Measurements from ENCODE around the gene SIGLEC9.
"Not testable (repeated sequence)": the region's sequence is repeated elsewhere in the genome, so short reads cannot be mapped to it uniquely, and the experiment has no call there.

The SIGLEC9 gene

GRCh38 chr19:51125421-51126075 lies 842 bp downstream of the SIGLEC9 start:
- no peak for DNase-seq

GRCh38 chr19:51127032-51127431 lies 2.3 kb downstream of the SIGLEC9 start:
- DNase-seq = no peak

GRCh38 chr19:51127755-51128154 lies 3.0 kb downstream of the SIGLEC9 start:
- DNase-seq = peak; percentile 90

- DNase-seq = no peak
Observed at GRCh38 chr19:51128227-51128626, 3.5 kb downstream of the SIGLEC9 start.

- no peak for DNase-seq
Observed at GRCh38 chr19:51129716-51130115, 5.0 kb downstream of the SIGLEC9 start.

GRCh38 chr19:51131780-51132680 lies 7.3 kb downstream of the SIGLEC9 start:
- DNase-seq = peak; percentile 31

GRCh38 chr19:51135004-51135403 lies 10.3 kb downstream of the SIGLEC9 start:
- DNase-seq = no peak

GRCh38 chr19:51135986-51136762 lies 11.5 kb downstream of the SIGLEC9 start:
- no peak for DNase-seq

- no peak for DNase-seq
Observed at GRCh38 chr19:51136851-51137551, 12.3 kb downstream of the SIGLEC9 start.

- no peak for DNase-seq
Observed at GRCh38 chr19:51137792-51138425, 13.2 kb downstream of the SIGLEC9 start.

GRCh38 chr19:51138549-51138979 lies 13.9 kb downstream of the SIGLEC9 start:
- no peak for DNase-seq

GRCh38 chr19:51139299-51140014 lies 14.8 kb downstream of the SIGLEC9 start:
- DNase-seq = no peak

- no peak for DNase-seq
Observed at GRCh38 chr19:51140441-51140840, 15.7 kb downstream of the SIGLEC9 start.

- DNase-seq = no peak
Observed at GRCh38 chr19:51141181-51141580, 16.5 kb downstream of the SIGLEC9 start.

- no peak for DNase-seq
Observed at GRCh38 chr19:51142119-51142518, 17.4 kb downstream of the SIGLEC9 start, which contains the start of gene SIGLEC7. SIGLEC7 (plus strand) TSS chr19:51142301; CDS start chr19:51142370, 69 bp downstream.

- DNase-seq = not testable (repeated sequence)
Observed at GRCh38 chr19:51142809-51143475, 18.2 kb downstream of the SIGLEC9 start.

GRCh38 chr19:51143486-51143885 lies 18.8 kb downstream of the SIGLEC9 start:
- no peak for DNase-seq

- no peak for DNase-seq
Observed at GRCh38 chr19:51144482-51145045, 19.9 kb downstream of the SIGLEC9 start.

GRCh38 chr19:51145916-51146493 lies 21.3 kb downstream of the SIGLEC9 start:
- DNase-seq = no peak

GRCh38 chr19:51146751-51147150 lies 22.0 kb downstream of the SIGLEC9 start:
- DNase-seq = no peak
